Neuronal stem cell (in vitro differentiated cells): Measurements from ENCODE around the gene RNASE13.

ENCODE experiments used
- DNase-seq: peaks from one replicate; pipeline ENCODE4 v3.0.0-alpha.2; 2013; ENCODE audit warnings: low spot score
- H2AFZ ChIP-seq: one replicate; pipeline ENCODE4 v1.6.1; 2013; ENCODE audit warnings: mild to moderate bottlenecking, low read length, inconsistent platforms
- H2AK5ac ChIP-seq: 2 replicates; pipeline ENCODE4 v1.6.1; 2013; ENCODE audit warnings: low read depth, mild to moderate bottlenecking, inconsistent platforms, low read length, moderate library complexity, mixed read lengths
- H2BK120ac ChIP-seq: 2 replicates; pipeline ENCODE4 v1.6.1; 2013; ENCODE audit warnings: low read depth, mild to moderate bottlenecking, inconsistent platforms, low read length, moderate library complexity, mixed read lengths
- H2BK12ac ChIP-seq: one replicate; pipeline ENCODE4 v1.6.1; 2013; ENCODE audit warnings: low read length, inconsistent platforms
- H2BK15ac ChIP-seq: 2 replicates; pipeline ENCODE4 v1.6.1; 2013; ENCODE audit warnings: mild to moderate bottlenecking, low read length, inconsistent platforms, mixed read lengths
- H2BK5ac ChIP-seq: one replicate; pipeline ENCODE4 v1.6.1; 2013; ENCODE audit warnings: inconsistent platforms, mild to moderate bottlenecking, low read length, moderate library complexity
- H3K14ac ChIP-seq: one replicate; pipeline ENCODE4 v1.6.1; 2013; ENCODE audit warnings: low read length, inconsistent platforms
- H3K18ac ChIP-seq: 2 replicates; pipeline ENCODE4 v1.6.1; 2013; ENCODE audit warnings: low read length, inconsistent platforms
- H3K23ac ChIP-seq: 2 replicates; pipeline ENCODE4 v1.6.1; 2013; ENCODE audit warnings: low read depth, mild to moderate bottlenecking, mixed read lengths, low read length, inconsistent platforms; ENCODE audit not compliant: poor library complexity
- H3K27ac ChIP-seq: replicated peaks from 3 replicates; pipeline ENCODE4 v1.5.1; 2013; ENCODE audit warnings: low read length, inconsistent platforms
- H3K27me3 ChIP-seq, 3 experiments: 2 replicates each; pipeline ENCODE4 v1.6.1; 2013; ENCODE audit warnings: low read length in 3 of 3, mild to moderate bottlenecking in 2 of 3, inconsistent platforms in 1 of 3, low read depth in 1 of 3, mixed read lengths in 1 of 3, moderate library complexity in 1 of 3; ENCODE audit not compliant: control insufficient read depth in 3 of 3, insufficient read depth in 3 of 3
- H3K36me3 ChIP-seq, 2 donors: replicated peaks in 1 of 2; 2 replicates each; pipeline ENCODE4 v1.6.1; 2013; ENCODE audit warnings: low read length in 2 of 2; ENCODE audit not compliant: control insufficient read depth in 2 of 2, insufficient read depth in 2 of 2
- H3K4ac ChIP-seq: 2 replicates; pipeline ENCODE4 v1.6.1; 2013; ENCODE audit warnings: inconsistent platforms, mild to moderate bottlenecking, low read length, moderate library complexity
- H3K4me1 ChIP-seq, 2 donors: 1 replicate in 1 of 2; 2 replicates in 1 of 2; pipeline ENCODE4 v1.6.1; 2013; ENCODE audit warnings: low read length in 2 of 2, low read depth in 1 of 2; ENCODE audit not compliant: control insufficient read depth in 2 of 2, insufficient read depth in 1 of 2
- H3K4me2 ChIP-seq: one replicate; pipeline ENCODE4 v1.6.1; 2013; ENCODE audit warnings: mild to moderate bottlenecking, low read length, inconsistent platforms; ENCODE audit not compliant: insufficient read depth, poor library complexity, severe bottlenecking
- H3K4me3 ChIP-seq, 2 donors: 2 replicates each; pipeline ENCODE4 v1.5.1; 2013; ENCODE audit warnings: low read length in 2 of 2, mild to moderate bottlenecking in 2 of 2, inconsistent platforms in 1 of 2, moderate library complexity in 1 of 2
- H3K79me1 ChIP-seq: one replicate; pipeline ENCODE4 v1.6.1; 2013; ENCODE audit warnings: low read depth, mild to moderate bottlenecking, inconsistent platforms, low read length, moderate library complexity
- H3K9ac ChIP-seq: one replicate; pipeline ENCODE4 v1.6.1; 2013; ENCODE audit warnings: mild to moderate bottlenecking, low read depth, low read length, inconsistent platforms; ENCODE audit not compliant: poor library complexity
- H3K9me3 ChIP-seq, 2 donors: replicated peaks in 1 of 2; 2 replicates each; pipeline versions ENCODE3 to v1.6.1; 2013; ENCODE audit warnings: low read length in 2 of 2, mild to moderate bottlenecking in 2 of 2, inconsistent platforms in 1 of 2, low read depth in 1 of 2, mixed read lengths in 1 of 2, moderate library complexity in 1 of 2; ENCODE audit not compliant: control insufficient read depth in 2 of 2, insufficient read depth in 1 of 2
- H4K8ac ChIP-seq: one replicate; pipeline ENCODE4 v1.6.1; 2013; ENCODE audit warnings: low read depth, mild to moderate bottlenecking, inconsistent platforms, low read length, moderate library complexity
- H4K91ac ChIP-seq: one replicate; pipeline ENCODE4 v1.6.1; 2013; ENCODE audit warnings: low read length, low read depth, mild to moderate bottlenecking, inconsistent platforms; ENCODE audit not compliant: poor library complexity
- WGBS, 2 donors: extraction: QIAGEN DNeasy Blood & Tissue Kit; methylation state at CpG; one replicate each; pipeline ENCODE4 v1.1.7; 2013; ENCODE audit warnings: missing lambda C conversion rate in 2 of 2, mixed read lengths in 1 of 2; ENCODE audit not compliant: insufficient read length in 2 of 2, insufficient replicate concordance in 1 of 2; ENCODE audit errors: extremely low coverage in 2 of 2; 5-methylcytosine and 5-hydroxymethylcytosine counted together

Gene RNASE13

DNA sequence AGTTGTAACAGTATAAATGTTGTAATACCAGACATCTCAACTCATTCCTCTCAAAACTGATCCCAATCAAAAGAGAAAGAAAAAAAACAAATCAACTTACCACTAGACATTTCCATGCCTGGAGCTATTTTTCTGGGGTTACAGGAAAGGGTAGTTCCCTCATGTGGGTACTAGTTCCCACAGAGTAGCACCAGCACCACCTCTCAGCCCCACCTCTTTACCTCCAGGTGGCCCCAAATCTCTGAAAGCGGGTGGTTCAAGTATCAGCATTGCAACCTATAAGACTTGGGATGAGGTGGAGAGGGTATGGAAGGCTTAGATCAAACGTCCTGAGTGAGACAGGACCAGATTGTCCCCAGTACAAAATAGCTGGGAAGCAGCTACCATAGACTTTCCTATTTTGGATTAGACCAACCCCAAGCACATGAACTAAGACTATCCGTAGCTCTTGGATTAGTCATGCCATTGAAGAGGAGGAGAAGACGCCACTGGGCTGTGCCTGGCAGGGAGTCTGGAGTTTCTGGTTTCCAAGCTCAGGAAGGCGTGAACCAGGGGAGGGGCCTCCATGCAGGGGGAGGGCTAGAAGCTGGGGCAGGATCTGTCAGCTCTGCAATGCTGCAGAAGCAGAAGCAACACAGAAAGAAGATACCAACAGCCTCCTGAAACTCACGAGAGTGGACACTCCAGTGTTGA, 35.8 kb downstream of the RNASE13 start, which contains the start of gene SLC39A2:
SLC39A2 (plus strand) TSS at position 620 of the 693 bp plus-strand sequence. CDS start 154 bp downstream, outside the sequence.
- Histone ChIP-seq H4K91ac (no peak within 1 kb of the TSS), H2BK120ac (no peak within 1 kb of the TSS), H3K4me3 (no peak within 1 kb of the TSS), H2BK12ac (no peak within 1 kb of the TSS), H3K36me3 (peaks cover 21 to 41% of the 10 kb centered on the region in 2 donors), H3K4me2 (no peak within 1 kb of the TSS), H2AFZ (no peak within 1 kb of the TSS), H3K4me1 (peaks cover 0 to under 1% of the 10 kb centered on the region in 2 donors), H3K18ac (no peak within 1 kb of the TSS), H3K23ac (no peak within 1 kb of the TSS), H2BK5ac (no peak within 1 kb of the TSS), H2AK5ac (no peak within 1 kb of the TSS), H3K79me1 (no peaks in the 10 kb centered on the region), H3K27ac (no peak within 1 kb of the TSS), H2BK15ac (no peak within 1 kb of the TSS), H3K27me3 (no peaks in the 10 kb centered on the region), H3K14ac (no peak within 1 kb of the TSS), H3K9me3 (no peaks in the 10 kb centered on the region), H3K9ac (no peak within 1 kb of the TSS), H4K8ac (no peak within 1 kb of the TSS), H3K4ac (no peak within 1 kb of the TSS)
- no CpG with 5 or more reads among the region's 6 CpGs for WGBS, 2 donors
- DNase-seq = no peak

- WGBS, 2 donors = no CpG with 5 or more reads among the region's 3 CpGs
- H4K8ac ChIP-seq = no peak overlapping the region
- no peak overlapping the region for H3K9ac ChIP-seq
- H3K4me3 ChIP-seq = no peak overlapping the region
- no peak overlapping the region for H3K14ac ChIP-seq
- H3K4ac ChIP-seq = no peak overlapping the region
- H2BK5ac ChIP-seq = no peak overlapping the region
- no peaks in the 10 kb centered on the region for H3K79me1 ChIP-seq
- H4K91ac ChIP-seq = no peak overlapping the region
- H2BK15ac ChIP-seq = no peak overlapping the region
- H3K9me3 ChIP-seq = no peaks in the 10 kb centered on the region
- H3K18ac ChIP-seq = no peak overlapping the region
- no peak for DNase-seq
- no peaks in the 10 kb centered on the region for H3K27me3 ChIP-seq
- H2AK5ac ChIP-seq = no peak overlapping the region
- H3K27ac ChIP-seq = no peak overlapping the region
- H2AFZ ChIP-seq = no peak overlapping the region
- H2BK12ac ChIP-seq = no peak overlapping the region
- no peaks in the 10 kb centered on the region for H3K4me1 ChIP-seq
- no peak overlapping the region for H3K23ac ChIP-seq
- H3K36me3 ChIP-seq = peaks cover 23 to 47% of the 10 kb centered on the region in 2 donors
- H2BK120ac ChIP-seq = no peak overlapping the region
- H3K4me2 ChIP-seq = no peak overlapping the region
Observed at GRCh38 chr14:20998139-20998538, 36.5 kb downstream of the RNASE13 start.

- Histone ChIP-seq H2BK12ac (no peak overlapping the region), H2AK5ac (no peak overlapping the region), H3K4me1 (no peaks in the 10 kb centered on the region), H2BK5ac (no peak overlapping the region), H3K27ac (no peak overlapping the region), H3K14ac (no peak overlapping the region), H4K91ac (no peak overlapping the region), H2AFZ (no peak overlapping the region), H3K18ac (no peak overlapping the region), H3K27me3 (no peaks in the 10 kb centered on the region), H3K4me2 (no peak overlapping the region), H3K9me3 (no peaks in the 10 kb centered on the region), H3K4me3 (no peak overlapping the region), H4K8ac (no peak overlapping the region), H3K79me1 (no peaks in the 10 kb centered on the region), H2BK15ac (no peak overlapping the region), H3K23ac (no peak overlapping the region), H3K9ac (no peak overlapping the region), H3K4ac (no peak overlapping the region), H2BK120ac (no peak overlapping the region), H3K36me3 (peaks cover 27 to 53% of the 10 kb centered on the region in 2 donors)
- WGBS, 2 donors = no CpG with 5 or more reads among the region's 6 CpGs
- DNase-seq = no peak
Observed at GRCh38 chr14:20997564-20997963, 37.0 kb downstream of the RNASE13 start.

DNA sequence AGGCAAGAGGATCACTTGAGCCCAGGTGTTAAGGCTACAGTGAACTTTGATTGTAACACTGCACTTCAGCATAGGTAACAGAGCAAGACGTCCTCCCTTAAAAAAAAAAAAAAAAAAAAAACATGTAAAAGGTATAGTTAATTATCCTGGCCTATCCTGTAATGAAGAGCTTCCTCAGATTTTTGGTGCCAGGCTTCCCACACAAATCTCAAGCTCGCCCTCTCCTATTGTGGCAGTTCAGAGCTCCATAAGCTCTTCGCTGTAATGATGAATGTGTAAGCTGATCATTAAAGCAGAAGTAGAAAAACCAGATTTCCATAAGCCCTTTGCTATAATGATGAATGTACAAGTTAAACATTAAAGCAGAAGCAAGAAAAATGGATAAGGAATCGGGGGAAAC, 37.5 kb downstream of the RNASE13 start:
- no peak overlapping the region for H3K4me3 ChIP-seq
- H2BK12ac ChIP-seq = no peak overlapping the region
- peaks cover 31 to 57% of the 10 kb centered on the region in 2 donors for H3K36me3 ChIP-seq
- H2BK120ac ChIP-seq = no peak overlapping the region
- H3K4ac ChIP-seq = no peak overlapping the region
- H3K4me1 ChIP-seq = no peaks in the 10 kb centered on the region
- no peak overlapping the region for H2BK5ac ChIP-seq
- H3K27ac ChIP-seq = no peak overlapping the region
- no peak overlapping the region for H2AK5ac ChIP-seq
- no peaks in the 10 kb centered on the region for H3K79me1 ChIP-seq
- no peaks in the 10 kb centered on the region for H3K9me3 ChIP-seq
- no peak overlapping the region for H3K14ac ChIP-seq
- no peak overlapping the region for H3K23ac ChIP-seq
- no peaks in the 10 kb centered on the region for H3K27me3 ChIP-seq
- H4K8ac ChIP-seq = no peak overlapping the region
- no peak overlapping the region for H4K91ac ChIP-seq
- no peak overlapping the region for H3K4me2 ChIP-seq
- DNase-seq = no peak
- H2AFZ ChIP-seq = no peak overlapping the region
- no peak overlapping the region for H2BK15ac ChIP-seq
- WGBS, 2 donors = no CpG with 5 or more reads among the region's 4 CpGs
- H3K9ac ChIP-seq = no peak overlapping the region
- H3K18ac ChIP-seq = no peak overlapping the region
